ENCODE data around the gene GCG.
A peak's percentile ranks its signal among the peaks of the same experiment; 100 is the strongest.

GRCh38 chr2:162155093-162155492 is 3.0 kb upstream of the GCG start:
- TF ChIP-seq CTCF (IDR thresholded peaks at IDR 0.05) (peak in 2 of 5 experiments; percentile 9 to 11), POLR2A (IDR thresholded peaks at IDR 0.05) (no peak), EP300 (IDR thresholded peaks at IDR 0.05; ENCODE audit: low read depth) (no peak)

Data from transverse colon (tissue), 3 donors.